IMR-90 (cell line): Measurements from ENCODE around the gene FAM20B. TPM values are rescaled to one million over a fixed set of nuclear protein-coding genes. Genes with fewer than 3 reads are reported as not detected.

Experiments
- ATAC-seq: fragments of 200-7000 bp; cut with Tn5 transposase; 2 replicates; pipeline ENCODE4 v1.9.1; 2020; ENCODE audit warnings: low read depth, mild to moderate bottlenecking, moderate library complexity
- BruUV-seq: library from RNA; stranded (reverse); fragments of 400-500 nt; replicated peaks from 2 replicates; lab custom pipeline; 2021; lab: Mats Ljungman, UMichigan
- CTCF ChIA-PET: fragments of 300-600 bp; formaldehyde crosslinking; extraction: SDS; loops from one replicate; lab custom pipeline; 2021; ENCODE audit warnings: antibody characterized with exemption; lab: Yijun Ruan, JAX
- POLR2A ChIA-PET: fragments of 300-600 bp; sonication (Branson Sonifier 250); formaldehyde crosslinking; loops from one replicate; lab custom pipeline; 2022; ENCODE audit warnings: antibody characterized with exemption; ENCODE audit not compliant: unreplicated experiment; lab: Charles Lee
- DNase-seq: peaks from one replicate; pipeline ENCODE4 v3.0.0; 2013
- H2AFZ ChIP-seq: replicated peaks from 2 replicates; pipeline ENCODE3; 2013; ENCODE audit warnings: low read length, mild to moderate bottlenecking; ENCODE audit not compliant: poor library complexity
- H2AK5ac ChIP-seq: 2 replicates; pipeline ENCODE4 v1.6.1; 2013; ENCODE audit warnings: low read depth, low read length, inconsistent platforms
- H2AK9ac ChIP-seq: replicated peaks from 2 replicates; pipeline ENCODE3; 2013; ENCODE audit warnings: mild to moderate bottlenecking, low read depth, low read length, moderate library complexity; ENCODE audit not compliant: poor library complexity
- H2BK120ac ChIP-seq: 2 replicates; pipeline ENCODE4 v1.6.1; 2013; ENCODE audit warnings: low read depth, low read length, inconsistent platforms
- H2BK15ac ChIP-seq: 3 replicates; pipeline ENCODE4 v1.6.1; 2013; ENCODE audit warnings: low read depth, low read length, inconsistent platforms
- H2BK20ac ChIP-seq: 2 replicates; pipeline ENCODE4 v1.6.1; 2013; ENCODE audit warnings: low read depth, mild to moderate bottlenecking, inconsistent platforms, low read length, moderate library complexity
- H2BK5ac ChIP-seq: 2 replicates; pipeline ENCODE4 v1.6.1; 2013; ENCODE audit warnings: mild to moderate bottlenecking, low read depth, low read length, inconsistent platforms; ENCODE audit not compliant: poor library complexity, severe bottlenecking
- H3K14ac ChIP-seq: replicated peaks from 2 replicates; pipeline ENCODE4 v1.6.1; 2013; ENCODE audit warnings: low read depth, low read length, inconsistent platforms
- H3K18ac ChIP-seq: 2 replicates; pipeline ENCODE4 v1.6.1; 2013; ENCODE audit warnings: low read depth, low read length, control low read depth
- H3K23ac ChIP-seq: 2 replicates; pipeline ENCODE4 v1.6.1; 2013; ENCODE audit warnings: low read depth, low read length, inconsistent platforms
- H3K27ac ChIP-seq: 2 replicates; pipeline ENCODE4 v1.5.1; 2013; ENCODE audit warnings: mild to moderate bottlenecking, control low read depth, low read length; ENCODE audit not compliant: insufficient read depth
- H3K27me3 ChIP-seq: 2 replicates; pipeline ENCODE4 v1.6.1; 2013; ENCODE audit warnings: low read length; ENCODE audit not compliant: control insufficient read depth, insufficient read depth
- H3K36me3 ChIP-seq: 2 replicates; pipeline ENCODE4 v1.6.1; 2013; ENCODE audit warnings: low read length, mixed read lengths; ENCODE audit not compliant: control insufficient read depth, insufficient read depth
- H3K4ac ChIP-seq: 2 replicates; pipeline ENCODE4 v1.6.1; 2013; ENCODE audit warnings: low read depth, low read length, inconsistent platforms
- H3K4me1 ChIP-seq: 2 replicates; pipeline ENCODE4 v1.6.1; 2013; ENCODE audit warnings: low read length, mixed read lengths; ENCODE audit not compliant: control insufficient read depth, insufficient read depth
- H3K4me2 ChIP-seq: 2 replicates; pipeline ENCODE4 v1.6.1; 2013; ENCODE audit warnings: low read depth, mild to moderate bottlenecking, control low read depth, low read length, moderate library complexity
- H3K4me3 ChIP-seq: 2 replicates; pipeline ENCODE4 v1.5.1; 2013; ENCODE audit warnings: low read depth, mild to moderate bottlenecking, control low read depth, low read length, moderate library complexity; ENCODE audit not compliant: insufficient read depth
- H3K56ac ChIP-seq: 2 replicates; pipeline ENCODE4 v1.6.1; 2013; ENCODE audit warnings: low read length, inconsistent platforms; ENCODE audit not compliant: insufficient read depth; ENCODE audit errors: extremely low read depth
- H3K79me1 ChIP-seq, 2 experiments: 2 replicates each; pipeline ENCODE4 v1.6.1; 2013; ENCODE audit warnings: low read length in 2 of 2, inconsistent platforms in 1 of 2, low read depth in 1 of 2
- H3K9ac ChIP-seq: 2 replicates; pipeline ENCODE4 v1.6.1; 2013; ENCODE audit warnings: low read depth, low read length, control low read depth
- H3K9me1 ChIP-seq: 2 replicates; pipeline ENCODE4 v1.6.1; 2013; ENCODE audit warnings: low read length, inconsistent platforms; ENCODE audit not compliant: insufficient read depth
- H3K9me3 ChIP-seq: 2 replicates; pipeline ENCODE4 v1.6.1; 2013; ENCODE audit warnings: low read length; ENCODE audit not compliant: control insufficient read depth, insufficient read depth
- H4K20me1 ChIP-seq: 2 replicates; pipeline ENCODE4 v1.6.1; 2013; ENCODE audit warnings: low read length, inconsistent platforms; ENCODE audit not compliant: insufficient read depth
- H4K5ac ChIP-seq: 2 replicates; pipeline ENCODE4 v1.6.1; 2013; ENCODE audit warnings: mild to moderate bottlenecking, low read depth, low read length, control low read depth
- H4K8ac ChIP-seq, 2 experiments: 2 replicates each; pipeline ENCODE4 v1.6.1; 2013; ENCODE audit warnings: low read depth in 2 of 2, low read length in 2 of 2, control low read depth in 1 of 2, inconsistent platforms in 1 of 2
- H4K91ac ChIP-seq: 2 replicates; pipeline ENCODE4 v1.6.1; 2013; ENCODE audit warnings: low read depth, low read length, inconsistent platforms; ENCODE audit not compliant: insufficient read depth
- BHLHE40 ChIP-seq: fragments of 150-350 bp; IDR thresholded peaks from 2 replicates; pipeline ENCODE4 v1.6.1; 2016; ENCODE audit warnings: mild to moderate bottlenecking, low read depth, low read length
- CEBPB ChIP-seq: IDR thresholded peaks from 2 replicates; pipeline ENCODE4 v1.6.1; 2012; ENCODE audit warnings: low read depth, low read length, improper control_type of control experiment
- CTCF ChIP-seq: conservative IDR thresholded peaks from 2 replicates; pipeline ENCODE4 v1.5.1; 2012; ENCODE audit warnings: mild to moderate bottlenecking, low read depth, low read length, improper control_type of control experiment
- ELK1 ChIP-seq: fragments of 150-350 bp; IDR thresholded peaks from 2 replicates; pipeline ENCODE4 v1.6.1; 2016; ENCODE audit warnings: low read depth, mild to moderate bottlenecking, low read length, moderate library complexity, borderline replicate concordance
- FOS ChIP-seq: fragments of 150-350 bp; IDR thresholded peaks from 2 replicates; pipeline ENCODE4 v1.6.1; 2016; ENCODE audit warnings: low read depth, low read length
- MAFK ChIP-seq: IDR thresholded peaks from 2 replicates; pipeline ENCODE4 v1.6.1; 2012; ENCODE audit warnings: low read depth, low read length, improper control_type of control experiment
- MAZ ChIP-seq: IDR thresholded peaks from 2 replicates; pipeline ENCODE4 v1.6.1; 2012; ENCODE audit warnings: low read depth, mild to moderate bottlenecking, low read length, improper control_type of control experiment, moderate library complexity, borderline replicate concordance
- MXI1 ChIP-seq: IDR thresholded peaks from 2 replicates; pipeline ENCODE4 v1.6.1; 2012; ENCODE audit warnings: low read depth, mild to moderate bottlenecking, low read length, moderate library complexity, borderline replicate concordance
- NFE2L2 ChIP-seq: fragments of 150-350 bp; IDR thresholded peaks from 2 replicates; pipeline ENCODE4 v1.6.1; 2016; ENCODE audit warnings: low read depth, mild to moderate bottlenecking, low read length
- POLR2A ChIP-seq: IDR thresholded peaks from 2 replicates; pipeline ENCODE4 v1.6.1; 2012; ENCODE audit warnings: mild to moderate bottlenecking, low read depth, low read length
- RAD21 ChIP-seq: IDR thresholded peaks from 2 replicates; pipeline ENCODE4 v1.6.1; 2012; ENCODE audit warnings: low read length, improper control_type of control experiment
- RCOR1 ChIP-seq: IDR thresholded peaks from 2 replicates; pipeline ENCODE4 v1.6.1; 2012; ENCODE audit warnings: mild to moderate bottlenecking, low read length, improper control_type of control experiment; ENCODE audit not compliant: insufficient replicate concordance
- RFX5 ChIP-seq: IDR thresholded peaks from 2 replicates; pipeline ENCODE4 v1.8.0; 2012; ENCODE audit warnings: low read depth, mild to moderate bottlenecking, low read length, moderate library complexity
- SMC3 ChIP-seq: fragments of 150-350 bp; IDR thresholded peaks from 2 replicates; pipeline ENCODE4 v1.6.1; 2016; ENCODE audit warnings: low read depth, mild to moderate bottlenecking, antibody characterized with exemption, low read length, moderate library complexity
- USF2 ChIP-seq: fragments of 150-350 bp; IDR thresholded peaks from 2 replicates; pipeline ENCODE4 v1.6.1; 2017; ENCODE audit warnings: mild to moderate bottlenecking, antibody characterized with exemption, low read length, low read depth
- WGBS, 2 experiments: methylation state at CpG; one replicate each; pipeline versions ENCODE4 v1.1.5 to v1.1.7; 2013; ENCODE audit warnings: missing lambda C conversion rate in 2 of 2; ENCODE audit not compliant: insufficient read length in 1 of 2; ENCODE audit errors: extremely low coverage in 2 of 2; 5-methylcytosine and 5-hydroxymethylcytosine counted together
- dilution Hi-C: fragments of 300-500 bp; cut with HindIII; formaldehyde crosslinking; loops from one replicate; pipeline ENCODE4 v1.14.3; 2018; ENCODE audit warnings: low sequenced_read_pairs; ENCODE audit not compliant: unreplicated experiment
- in situ Hi-C: fragments of 300-500 bp; cut with MboI; formaldehyde crosslinking; loops from 3 replicates; pipeline ENCODE4 v1.14.3; 2019; ENCODE audit warnings: low sequenced_read_pairs, inconsistent platforms, mixed read lengths
- intact Hi-C: fragments of 100-400 bp; cut with micrococcal nuclease; formaldehyde crosslinking; loops from 2 replicates; pipeline ENCODE4 v1.10.0; 2022
- polyA plus RNA-seq, 3 experiments: library from polyadenylated mRNA; depleted of rRNA; stranded (reverse); fragments of >200 nt; gene quantifications; 2 replicates each; pipeline ENCODE4 v1.2.3, GENCODE V29; 2012; ENCODE audit warnings: low replicate concordance in 1 of 3
- total RNA-seq: library from RNA; depleted of rRNA; stranded (reverse); fragments of >200 nt; gene quantifications from 2 replicates; pipeline ENCODE4 v1.2.3, GENCODE V29; 2012

Gene FAM20B
- total and polyA plus RNA-seq, 2 of the 4 experiments (the other 2 are of a cell fraction) = 17.1 to 38.4 TPM

GRCh38 chr1:179079113-179079761 lies 53.5 kb downstream of the FAM20B start:
- H3K14ac ChIP-seq = no peak overlapping the region
- no peak overlapping the region for H2BK20ac ChIP-seq
- no peak overlapping the region for H3K9ac ChIP-seq
- no peak overlapping the region for H2BK15ac ChIP-seq
- POLR2A ChIA-PET = no interaction called here
- no peak overlapping the region for H3K18ac ChIP-seq
- H3K9me3 ChIP-seq = no peaks in the 10 kb centered on the region
- H3K36me3 ChIP-seq = no peaks in the 10 kb centered on the region; the same call in 1 of the 2 replicates
- H4K20me1 ChIP-seq = no peaks in the 10 kb centered on the region; the same call in 1 of the 2 replicates
- ATAC-seq = peak; percentile 38
- no peak overlapping the region for H4K8ac ChIP-seq
- H3K56ac ChIP-seq = no peak overlapping the region
- BruUV-seq = no TSS peak
- H2BK5ac ChIP-seq = no peak overlapping the region
- no CpG with 5 or more reads among the region's 18 CpGs for WGBS, 2 experiments
- H2AFZ ChIP-seq = no peak overlapping the region
- H3K4me2 ChIP-seq = no peak overlapping the region
- no peak overlapping the region for H4K5ac ChIP-seq
- no peaks in the 10 kb centered on the region; the same call in 1 of the 2 replicates for H3K9me1 ChIP-seq
- CTCF ChIA-PET = interaction anchor here (0.5 to 1.1 kb wide), 4 partner anchors 115 to 779 kb away, joined by 3 to 5 read pairs (median 3); no protein-coding TSS in a partner anchor
- peak; percentile 81 for DNase-seq
- dilution Hi-C loops (no loop called here), in situ Hi-C loops (loop anchor here (5.0 kb wide), 1 partner anchor 288 kb away; the partner anchor contains the start of gene AXDND1), intact Hi-C loops (loop anchor here (1.0 to 5.0 kb wide), 4 partner anchors 42 to 290 kb away; partner anchors contain the start of gene FAM20B)
- no peak overlapping the region for H2BK120ac ChIP-seq
- H2AK9ac ChIP-seq = no peak overlapping the region
- H3K4ac ChIP-seq = no peak overlapping the region
- H3K79me1 ChIP-seq = peaks cover 14 to 29% of the 10 kb centered on the region in 2 experiments
- H3K4me1 ChIP-seq = peaks cover 12% of the 10 kb centered on the region
- H3K23ac ChIP-seq = no peak overlapping the region
- H3K27ac ChIP-seq = no peak overlapping the region
- no peaks in the 10 kb centered on the region for H3K27me3 ChIP-seq
- H4K91ac ChIP-seq = no peak overlapping the region
- H3K4me3 ChIP-seq = no peak overlapping the region
- no peak overlapping the region for H2AK5ac ChIP-seq
- TF ChIP-seq NFE2L2 (no peak), CEBPB (no peak), MXI1 (no peak), CTCF (peak; percentile 79), USF2 (no peak), MAFK (no peak), SMC3 (peak; percentile 77), ELK1 (no peak), RCOR1 (no peak), RAD21 (peak; percentile 85), FOS (no peak), RFX5 (no peak), MAZ (no peak), BHLHE40 (no peak), POLR2A (0 out of 2 replicates have a peak, but pooled peaks have one; percentile 25)
